ENCODE results near the gene MTF2.

The MTF2 gene

DNA sequence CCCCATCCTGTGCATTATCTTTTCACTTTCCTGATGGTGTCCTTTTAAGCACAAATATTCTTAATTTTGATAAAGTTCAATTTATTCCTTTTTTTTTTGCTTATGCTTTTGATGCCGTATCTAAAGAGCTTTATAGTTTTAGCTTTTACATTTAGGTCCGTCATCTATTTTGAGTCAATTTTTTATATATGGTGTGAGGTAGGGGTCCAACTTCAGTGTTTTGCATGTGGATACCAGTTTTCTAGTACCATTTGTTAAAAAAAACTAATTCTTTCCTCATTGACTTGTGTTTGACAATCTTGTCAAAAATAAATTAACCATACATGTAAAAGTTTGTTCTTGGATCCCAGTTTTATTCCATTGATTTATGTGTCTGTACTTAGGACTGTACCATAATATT lies 4.9 kb downstream of the MTF2 start:
- no peak for DNase-seq (ENCODE audit: low read depth)

DNA sequence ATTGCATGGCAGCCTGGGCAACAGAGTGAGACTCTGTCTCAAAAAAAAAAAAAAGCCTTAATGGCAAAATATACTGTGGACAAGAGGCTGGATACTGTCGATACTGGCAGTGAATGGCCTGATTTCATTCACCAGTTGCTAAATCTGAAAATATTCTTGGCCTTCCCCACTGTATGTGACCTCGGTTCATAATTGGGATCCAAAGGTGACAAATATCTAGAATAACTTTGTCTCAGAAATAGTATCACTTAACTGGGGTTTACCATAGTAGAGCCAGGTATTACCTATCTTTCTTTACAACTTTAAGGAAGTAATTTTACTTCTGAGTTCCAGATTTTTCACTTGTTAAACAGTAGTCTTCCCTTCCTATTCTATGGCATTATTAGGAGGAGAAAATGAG lies 8.4 kb downstream of the MTF2 start:
- DNase-seq (ENCODE audit: low read depth), result no peak

DNA sequence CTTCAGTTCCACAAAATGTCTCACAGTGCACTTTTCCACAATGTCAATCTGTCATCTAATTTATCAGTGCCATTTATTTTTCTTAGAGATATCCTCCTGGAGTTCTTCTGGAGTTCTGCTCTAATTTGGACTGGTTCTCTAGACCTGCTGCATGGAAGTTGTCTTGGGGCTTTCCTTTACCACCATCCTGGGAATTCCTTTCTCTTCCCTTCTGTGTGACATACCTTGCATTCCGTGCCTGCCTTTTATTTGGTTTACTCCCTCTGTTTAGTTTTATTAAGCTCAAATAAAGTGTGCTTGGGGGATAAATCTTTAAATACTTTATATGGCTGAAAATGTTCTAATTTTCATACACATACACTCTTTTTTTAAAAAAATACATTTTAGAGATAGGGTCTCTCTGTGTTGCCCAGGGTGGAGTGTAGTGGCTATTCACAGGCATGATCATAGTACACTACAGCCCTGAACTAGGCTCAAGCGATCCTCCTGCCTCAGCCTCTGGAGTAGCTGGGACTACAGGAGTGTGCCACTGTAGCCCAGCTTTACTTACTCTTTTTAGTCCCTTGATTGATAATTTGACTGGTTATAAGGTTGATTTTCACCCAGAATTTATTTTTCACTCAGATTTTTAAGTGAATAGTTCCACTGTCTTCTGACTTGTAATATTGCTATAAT lies 14.4 kb downstream of the MTF2 start:
- DNase-seq (ENCODE audit: low read depth), result no peak

DNA sequence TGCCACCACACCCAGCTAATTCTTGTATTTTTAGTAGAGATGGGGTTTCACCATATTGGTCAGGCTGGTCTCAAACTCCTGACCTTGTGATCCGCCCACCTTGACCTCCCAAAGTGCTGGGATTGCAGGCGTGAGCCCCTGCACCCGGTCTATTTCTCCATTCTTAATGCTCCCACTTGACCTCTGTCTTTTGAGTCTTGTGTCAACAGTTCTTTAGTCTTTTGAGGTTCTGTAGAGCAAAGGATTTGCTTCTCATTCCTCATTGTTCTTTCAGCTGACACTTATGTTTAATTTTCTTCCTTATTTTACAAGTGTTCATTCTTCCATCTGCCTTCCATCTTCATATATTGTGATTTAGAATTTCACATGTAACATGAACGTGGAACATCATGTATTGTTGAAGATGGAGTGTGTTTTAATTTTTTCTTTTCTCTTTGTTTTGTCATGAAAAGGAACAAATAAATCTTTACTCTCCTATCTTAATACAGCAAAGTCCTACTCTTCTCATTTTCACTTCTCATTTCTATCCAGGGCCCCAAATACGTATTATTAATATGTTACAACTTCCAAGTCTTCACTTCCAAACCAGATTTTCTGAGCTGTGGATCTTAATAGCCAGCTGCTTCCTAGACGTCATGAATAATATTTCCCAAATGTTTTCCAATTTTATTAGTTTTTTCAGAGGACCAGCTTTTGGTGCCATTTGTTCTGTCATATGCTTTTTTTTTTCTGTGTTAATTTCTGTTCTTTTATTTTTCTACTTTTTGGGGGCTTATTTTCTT lies 16.9 kb downstream of the MTF2 start:
- DNase-seq (ENCODE audit: low read depth), result no peak

DNA sequence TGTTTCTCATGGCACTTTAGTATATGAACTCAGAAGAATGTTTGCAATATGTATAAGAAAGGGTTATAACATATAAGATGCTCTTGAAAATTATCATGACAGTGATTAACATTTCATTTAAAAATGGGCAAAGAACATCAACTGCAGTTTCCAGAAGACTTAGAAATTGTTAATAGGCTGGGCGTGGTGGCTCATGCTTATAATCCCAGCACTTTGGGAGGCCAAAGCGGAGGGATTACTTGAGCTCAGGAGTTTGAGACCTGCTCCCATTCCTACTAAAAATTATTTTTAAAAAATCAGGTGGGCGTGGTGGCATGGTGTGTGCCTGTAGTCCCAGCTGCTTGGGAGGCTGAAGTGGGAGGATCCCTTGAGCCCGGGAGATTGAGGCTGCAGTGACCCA lies 23.1 kb downstream of the MTF2 start:
- no peak for DNase-seq (ENCODE audit: low read depth)

- no peak for DNase-seq (ENCODE audit: low read depth)
These were observed 27.1 kb downstream of the MTF2 start for GRCh38 chr1:93106226-93106625.

DNA sequence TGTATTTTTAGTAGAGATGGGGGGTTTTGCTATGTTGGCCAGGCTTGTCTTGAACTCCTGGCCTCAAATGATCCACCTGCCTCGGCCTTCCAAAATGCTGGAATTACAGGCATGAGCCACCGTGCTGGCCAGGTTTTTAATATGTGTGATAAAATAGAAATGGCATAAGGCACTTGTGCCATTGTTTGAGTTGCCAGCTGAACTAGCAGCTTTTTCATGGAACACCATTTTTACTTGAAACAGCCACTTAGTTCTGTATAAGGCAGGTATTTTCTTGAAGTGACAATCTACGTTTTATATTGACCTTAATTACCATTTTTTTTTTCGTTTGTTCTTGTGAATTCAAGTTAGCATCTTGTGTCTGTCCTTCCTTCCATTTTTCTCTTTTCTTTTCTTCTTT lies 28.3 kb downstream of the MTF2 start:
- no peak for DNase-seq (ENCODE audit: low read depth)

DNA sequence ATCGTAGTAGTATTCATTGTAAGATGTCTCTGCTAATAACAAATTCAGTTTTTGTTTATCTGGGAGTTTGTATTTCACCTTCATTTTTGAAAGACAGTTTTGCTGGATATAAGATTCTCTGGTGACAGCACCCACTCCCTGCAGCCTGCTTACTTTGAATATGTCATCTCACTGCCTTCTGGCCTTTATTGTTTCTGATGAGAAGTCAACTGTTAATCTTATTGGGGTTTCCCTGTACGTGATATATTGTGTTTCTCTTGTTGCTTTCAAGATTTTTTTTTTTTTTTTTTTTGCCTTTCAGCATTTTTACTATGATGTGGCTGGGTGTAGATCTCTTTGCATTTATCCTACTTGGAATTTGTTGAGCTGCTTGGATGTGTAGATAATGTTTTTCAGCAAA lies 29.3 kb downstream of the MTF2 start:
- no peak for DNase-seq (ENCODE audit: low read depth)

DNA sequence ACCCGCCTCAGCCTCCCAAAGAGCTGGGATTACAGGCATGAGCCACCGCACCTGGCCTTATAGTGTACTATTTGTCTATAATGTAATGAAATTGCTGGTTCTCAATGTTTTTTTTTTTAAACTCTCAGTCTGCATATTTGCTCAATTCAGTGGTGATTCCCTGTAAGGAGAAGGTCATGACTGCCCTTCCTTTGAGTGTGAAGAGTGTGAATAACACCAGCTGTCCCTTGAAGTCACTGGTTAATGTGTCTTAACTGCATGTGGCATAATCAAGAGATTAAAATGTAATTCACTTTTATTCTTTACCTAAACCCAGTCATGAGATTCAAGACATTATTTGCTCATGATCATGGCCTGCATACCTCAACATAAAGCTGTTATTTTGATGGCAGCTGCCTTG lies 30.5 kb downstream of the MTF2 start:
- no peak for DNase-seq (ENCODE audit: low read depth)

- DNase-seq (ENCODE audit: low read depth), result no peak
These were observed 32.0 kb downstream of the MTF2 start for GRCh38 chr1:93111065-93111464.

DNA sequence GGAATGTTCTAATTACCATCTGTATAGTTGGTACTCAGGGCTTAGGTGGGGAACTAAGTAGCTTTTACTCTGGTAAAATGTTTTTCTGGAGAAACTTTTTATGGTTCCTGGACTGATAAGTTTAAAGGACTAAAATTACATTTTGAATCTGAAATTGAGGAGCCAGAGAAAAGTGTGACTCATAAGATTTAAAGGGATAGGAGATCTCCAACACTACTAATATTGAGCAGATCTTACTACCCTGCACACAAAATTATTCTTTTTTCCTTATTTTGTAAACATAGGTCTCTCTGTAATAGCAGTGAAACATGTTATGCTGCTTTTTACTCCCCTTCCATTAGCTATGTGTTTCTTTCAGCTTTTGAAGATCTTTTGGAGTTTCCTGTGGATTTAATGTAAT lies 32.5 kb downstream of the MTF2 start:
- no peak for DNase-seq (ENCODE audit: low read depth)

DNA sequence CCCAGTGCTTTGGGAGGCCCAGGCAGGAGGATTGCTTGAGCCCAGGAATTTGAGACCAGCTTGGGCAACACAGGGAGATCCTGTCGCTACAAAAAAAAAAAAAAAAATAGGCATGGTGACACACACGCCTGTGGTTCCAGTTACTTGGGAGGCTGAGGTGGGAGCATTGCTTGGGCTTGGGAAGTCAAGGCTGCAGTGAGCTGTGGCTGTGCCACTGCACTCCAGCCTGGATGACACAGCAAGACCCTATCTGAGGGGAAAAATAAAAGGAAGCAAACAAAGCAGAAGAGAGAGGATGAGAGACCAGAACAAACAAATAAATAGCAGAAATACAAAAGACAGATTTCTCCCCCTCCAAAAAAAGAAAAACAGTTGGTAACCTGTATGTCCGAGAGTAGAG lies 34.0 kb downstream of the MTF2 start:
- DNase-seq (ENCODE audit: low read depth), result no peak

- DNase-seq (ENCODE audit: low read depth), result no peak
These were observed 35.3 kb downstream of the MTF2 start for GRCh38 chr1:93114391-93114790.

- no peak for DNase-seq (ENCODE audit: low read depth)
These were observed 41.5 kb downstream of the MTF2 start for GRCh38 chr1:93120614-93121013.

DNA sequence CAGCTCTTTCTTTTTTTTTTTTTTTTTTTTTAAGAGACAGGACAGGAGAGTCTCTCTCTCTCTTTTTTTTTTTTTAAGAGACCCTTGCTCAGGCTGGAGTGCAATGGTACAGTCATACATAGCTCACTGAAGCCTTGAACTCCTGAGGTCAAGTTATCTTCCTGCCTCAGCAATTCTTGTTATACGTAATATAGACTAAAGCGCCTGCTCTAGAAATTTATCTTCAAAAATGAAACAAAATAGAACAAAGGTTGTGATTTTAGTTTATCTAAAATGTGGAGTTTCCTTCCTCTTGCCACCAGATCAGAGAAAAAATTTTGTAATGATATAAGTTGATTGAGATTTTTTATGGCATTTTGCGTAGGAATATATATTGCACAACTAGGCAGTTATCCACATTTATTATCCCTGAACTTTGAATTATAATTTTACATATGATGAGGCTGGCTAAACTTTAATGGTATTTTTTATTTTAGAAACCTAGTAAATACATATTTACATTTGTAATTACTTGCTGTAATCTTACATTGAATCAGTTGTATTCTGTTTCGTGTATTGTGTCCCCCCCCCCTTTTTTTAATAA lies 44.2 kb downstream of the MTF2 start:
- no peak for DNase-seq (ENCODE audit: low read depth)

DNA sequence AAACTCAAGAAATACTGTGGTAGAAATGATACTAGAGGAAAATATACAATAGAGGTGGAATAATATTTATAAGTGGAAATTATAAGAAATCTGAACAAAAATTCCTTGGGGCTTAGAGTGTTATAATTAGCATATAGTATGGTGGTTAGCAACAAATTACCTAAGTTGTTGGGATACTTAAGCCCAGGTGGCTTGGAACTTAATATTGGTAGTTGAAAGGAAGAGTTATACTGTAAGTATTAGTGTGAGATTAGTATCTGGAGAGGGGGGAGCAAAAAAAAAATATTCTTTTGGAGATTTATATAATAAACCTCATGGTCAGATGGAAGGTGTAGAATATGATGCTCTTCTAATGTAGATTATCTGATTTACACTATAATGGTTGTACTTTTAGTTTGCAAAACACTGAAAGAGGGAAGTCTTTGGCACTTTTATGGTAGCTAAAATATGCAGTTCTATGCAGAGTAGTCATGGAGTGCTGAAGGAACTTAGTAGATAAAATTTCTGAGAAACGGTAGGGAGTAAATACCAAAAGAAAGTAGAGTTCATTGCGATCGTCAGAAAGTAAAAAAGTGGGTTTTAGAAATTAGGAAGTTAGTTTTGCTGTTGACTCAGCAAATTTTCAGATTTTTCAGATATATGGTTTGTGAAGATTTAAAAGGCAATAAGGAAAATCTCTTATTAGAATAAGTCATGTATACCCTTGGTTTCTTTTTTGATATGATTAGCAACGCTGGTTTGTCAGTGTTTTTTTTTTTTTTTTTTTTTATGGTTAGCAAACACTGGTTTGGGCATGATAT lies 45.7 kb downstream of the MTF2 start:
- no peak for DNase-seq (ENCODE audit: low read depth)

DNA sequence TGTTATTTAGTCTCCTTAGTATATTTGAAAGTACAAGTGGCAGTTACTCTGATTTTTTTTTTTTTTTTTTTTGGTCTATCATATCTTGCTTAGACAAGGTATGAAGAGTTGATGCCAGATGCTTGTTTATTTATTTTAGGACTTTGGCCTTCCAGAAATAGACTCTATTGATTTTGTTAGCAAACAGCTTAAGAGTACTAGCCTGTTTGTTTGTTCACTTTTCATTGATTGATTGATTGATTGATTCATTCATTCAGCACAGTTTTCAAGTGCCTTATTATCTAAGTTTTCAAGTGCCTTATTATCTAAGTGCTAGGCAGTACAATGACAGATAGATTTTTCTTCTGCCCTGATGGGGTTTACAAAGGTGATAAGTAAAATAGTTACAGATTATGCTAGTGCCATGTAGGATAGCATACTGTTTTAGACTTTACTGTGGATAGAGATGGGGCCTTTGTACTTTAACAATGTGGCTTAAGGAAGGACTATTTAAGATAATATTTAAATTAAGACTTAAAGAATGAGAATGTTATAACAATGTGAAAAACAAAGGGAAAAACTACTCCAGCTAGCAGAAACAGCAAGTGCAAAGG lies 50.5 kb downstream of the MTF2 start:
- no peak for DNase-seq (ENCODE audit: low read depth)

DNA sequence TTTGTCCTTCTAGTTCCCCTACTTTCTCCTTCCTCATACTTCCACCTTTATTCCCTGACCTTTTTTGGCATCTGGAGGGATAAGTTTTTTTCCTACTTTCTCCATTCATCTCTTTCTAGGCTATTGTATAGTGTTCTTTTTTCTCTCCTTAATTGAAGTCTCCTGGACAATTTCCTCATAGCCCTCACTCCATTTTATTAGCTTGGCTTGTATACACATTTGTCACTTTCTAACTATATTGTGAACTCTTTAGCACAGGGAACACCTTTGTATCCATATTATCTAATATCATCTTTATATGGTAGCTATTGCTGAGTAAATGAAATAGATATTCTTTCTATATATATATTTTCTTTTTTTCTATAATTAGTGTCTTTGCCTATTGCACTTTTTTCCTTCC lies 53.6 kb downstream of the MTF2 start:
- DNase-seq (ENCODE audit: low read depth), result no peak

DNA sequence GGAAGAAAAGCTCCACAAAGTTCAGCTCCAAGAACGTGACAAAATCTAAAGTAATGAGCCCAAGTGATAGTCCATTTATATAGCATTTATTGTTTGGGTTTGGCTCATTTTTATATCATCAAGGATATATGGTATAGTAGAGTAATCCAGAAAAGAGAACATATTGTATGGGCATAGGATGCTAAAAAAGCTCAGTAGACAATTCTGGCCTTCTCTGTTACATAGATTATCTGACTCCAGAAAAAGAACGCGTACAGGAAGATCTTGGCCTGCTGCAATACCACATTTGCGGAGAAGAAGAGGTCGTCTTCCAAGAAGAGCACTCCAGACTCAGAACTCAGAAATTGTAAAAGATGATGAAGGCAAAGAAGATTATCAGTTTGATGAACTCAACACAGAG lies 57.4 kb downstream of the MTF2 start:
- no peak for DNase-seq (ENCODE audit: low read depth)

DNA sequence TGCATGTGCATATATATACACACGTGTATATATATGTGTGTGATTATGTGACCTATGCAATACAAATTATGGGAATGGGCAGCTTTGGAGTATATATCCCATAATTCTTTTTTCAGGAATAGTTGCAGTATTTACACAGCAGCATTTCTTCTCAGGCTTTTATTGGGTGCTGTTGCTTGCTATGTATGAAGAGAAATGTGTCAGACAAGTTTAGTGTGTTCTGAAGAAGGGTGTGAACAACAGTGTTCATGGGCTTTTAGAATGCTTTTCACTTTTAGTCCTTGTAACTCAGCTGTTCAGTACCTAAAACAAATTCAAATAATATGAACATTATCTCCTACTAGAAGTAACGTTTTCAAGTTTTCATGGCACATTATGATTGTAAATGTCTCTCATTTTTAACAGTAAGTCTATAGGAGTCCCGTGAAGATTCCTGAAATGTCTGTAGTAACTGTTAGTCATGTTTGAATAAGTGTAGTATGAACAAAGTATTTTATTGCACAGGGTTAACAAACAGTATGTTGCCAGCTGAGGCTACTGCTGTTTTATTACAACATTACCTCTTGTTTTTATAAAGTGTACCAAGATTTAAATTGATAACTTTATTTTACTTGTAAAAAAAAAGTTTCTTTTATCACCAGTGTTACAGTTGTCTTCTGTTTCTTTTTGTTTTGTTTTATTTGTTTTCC lies 58.7 kb downstream of the MTF2 start:
- no peak for DNase-seq (ENCODE audit: low read depth)

DNA sequence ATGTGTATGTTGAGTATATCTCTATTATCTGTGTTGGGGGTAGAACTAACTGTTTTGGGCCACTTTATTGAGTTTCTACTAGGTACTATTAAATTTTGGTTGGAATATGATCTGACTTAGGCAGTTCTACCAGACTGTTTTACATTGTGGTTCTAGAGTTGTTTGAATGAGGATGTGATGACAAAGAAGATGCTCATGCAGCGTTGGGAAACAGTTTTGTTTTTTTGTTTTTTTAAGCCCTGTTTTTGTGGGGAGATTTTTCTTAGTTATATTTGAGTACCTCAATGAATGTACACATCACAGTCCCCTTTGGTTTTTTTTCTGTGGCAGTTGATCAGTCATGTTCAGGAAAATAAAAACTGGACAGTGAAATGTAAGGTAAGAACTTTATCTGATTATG lies 61.0 kb downstream of the MTF2 start:
- DNase-seq (ENCODE audit: low read depth), result no peak

DNA sequence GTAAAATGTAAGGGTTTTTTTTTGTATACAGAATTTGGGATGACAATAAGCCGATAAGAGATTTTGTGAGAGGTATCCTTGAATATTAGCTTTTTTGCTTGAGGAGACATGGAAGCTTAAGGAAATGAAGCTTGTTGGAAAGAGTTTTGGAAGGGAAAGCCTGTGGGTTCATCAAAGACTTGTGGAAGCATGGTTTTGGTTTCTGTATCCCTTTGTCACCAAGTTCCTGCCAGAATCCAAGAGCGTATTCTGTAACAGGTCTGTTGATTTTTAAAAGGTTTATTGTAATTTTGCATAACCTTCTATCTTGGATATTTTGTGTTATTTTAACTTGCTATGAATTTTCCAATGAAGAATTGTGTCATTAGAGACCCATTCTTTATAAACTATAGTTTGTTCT lies 63.1 kb downstream of the MTF2 start:
- no peak for DNase-seq (ENCODE audit: low read depth)

Data from T-helper 22 cell (primary cell).